H9 (cell line): Measurements from ENCODE around the gene LHX1. TPM values are rescaled to one million over a fixed set of nuclear protein-coding genes. Genes with fewer than 3 reads are reported as not detected.

ENCODE experiments used
- DNase-seq: peaks from one replicate; pipeline ENCODE4 v3.0.0-alpha.2; 2017
- H2AFZ ChIP-seq: one replicate; pipeline ENCODE4 v1.6.1; 2013; ENCODE audit warnings: mild to moderate bottlenecking, low read length, control low read depth, moderate library complexity
- H2AK5ac ChIP-seq: 2 replicates; pipeline ENCODE4 v1.6.1; 2013; ENCODE audit warnings: low read length, control low read depth, mixed read lengths; ENCODE audit not compliant: insufficient read length
- H2BK120ac ChIP-seq: one replicate; pipeline ENCODE4 v1.6.1; 2013; ENCODE audit warnings: low read depth, mild to moderate bottlenecking, low read length, control low read depth, inconsistent platforms; ENCODE audit not compliant: poor library complexity, severe bottlenecking
- H2BK12ac ChIP-seq: 2 replicates; pipeline ENCODE4 v1.6.1; 2013; ENCODE audit warnings: low read length, control low read depth, mixed read lengths, low read depth; ENCODE audit not compliant: insufficient read length
- H2BK15ac ChIP-seq: 2 replicates; pipeline ENCODE4 v1.6.1; 2013; ENCODE audit warnings: low read depth, low read length, control low read depth
- H2BK20ac ChIP-seq: one replicate; pipeline ENCODE4 v1.6.1; 2013; ENCODE audit warnings: low read depth, mild to moderate bottlenecking, low read length, control low read depth, inconsistent platforms; ENCODE audit not compliant: poor library complexity, severe bottlenecking
- H2BK5ac ChIP-seq: 2 replicates; pipeline ENCODE4 v1.6.1; 2013; ENCODE audit warnings: low read length, control low read depth, mixed read lengths; ENCODE audit not compliant: insufficient read length
- H3K14ac ChIP-seq: 2 replicates; pipeline ENCODE4 v1.6.1; 2013; ENCODE audit warnings: low read length, control low read depth; ENCODE audit not compliant: insufficient read depth
- H3K18ac ChIP-seq: 2 replicates; pipeline ENCODE4 v1.6.1; 2013; ENCODE audit warnings: low read depth, mild to moderate bottlenecking, mixed read lengths, low read length, control low read depth; ENCODE audit not compliant: insufficient read length
- H3K23ac ChIP-seq: 2 replicates; pipeline ENCODE4 v1.6.1; 2013; ENCODE audit warnings: low read length, control low read depth, mixed read lengths, low read depth; ENCODE audit not compliant: insufficient read length
- H3K23me2 ChIP-seq: 2 replicates; pipeline ENCODE4 v1.6.1; 2013; ENCODE audit warnings: low read depth, mild to moderate bottlenecking, mixed read lengths, low read length, control low read depth; ENCODE audit not compliant: insufficient read length, poor library complexity, severe bottlenecking
- H3K27ac ChIP-seq: 2 replicates; pipeline ENCODE4 v1.5.1; 2013; ENCODE audit warnings: low read length, control low read depth, mixed read lengths, low read depth; ENCODE audit not compliant: insufficient read length
- H3K27me3 ChIP-seq: 2 replicates; pipeline ENCODE4 v1.6.1; 2013; ENCODE audit warnings: low read length, control low read depth, inconsistent platforms; ENCODE audit not compliant: insufficient read depth
- H3K4ac ChIP-seq: 2 replicates; pipeline ENCODE4 v1.6.1; 2013; ENCODE audit warnings: low read depth, mild to moderate bottlenecking, control low read depth, inconsistent platforms, low read length, moderate library complexity
- H3K4me1 ChIP-seq: 2 replicates; pipeline ENCODE4 v1.6.1; 2013; ENCODE audit warnings: low read length, control low read depth, inconsistent platforms; ENCODE audit not compliant: insufficient read depth
- H3K4me2 ChIP-seq: 2 replicates; pipeline ENCODE4 v1.6.1; 2013; ENCODE audit warnings: low read length, control low read depth, mixed read lengths; ENCODE audit not compliant: insufficient read length, insufficient read depth
- H3K56ac ChIP-seq: 2 replicates; pipeline ENCODE4 v1.6.1; 2013; ENCODE audit warnings: low read depth, mild to moderate bottlenecking, mixed read lengths, low read length, control low read depth; ENCODE audit not compliant: insufficient read length
- H3K79me1 ChIP-seq: 2 replicates; pipeline ENCODE4 v1.6.1; 2013; ENCODE audit warnings: low read depth, mild to moderate bottlenecking, moderate library complexity, low read length, control low read depth, inconsistent platforms; ENCODE audit not compliant: insufficient read depth, poor library complexity, severe bottlenecking
- H3K79me2 ChIP-seq: 2 replicates; pipeline ENCODE4 v1.6.1; 2013; ENCODE audit warnings: low read length, control low read depth, inconsistent platforms; ENCODE audit not compliant: insufficient read depth
- H3K9ac ChIP-seq: 2 replicates; pipeline ENCODE4 v1.6.1; 2013; ENCODE audit warnings: low read length, control low read depth, mixed read lengths; ENCODE audit not compliant: insufficient read length; ENCODE audit errors: extremely low read depth
- H3K9me3 ChIP-seq: one replicate; pipeline ENCODE4 v1.6.1; 2013; ENCODE audit warnings: low read depth, low read length, inconsistent platforms; ENCODE audit not compliant: control insufficient read depth
- H3T11ph ChIP-seq: one replicate; pipeline ENCODE4 v1.6.1; 2013; ENCODE audit warnings: mild to moderate bottlenecking, low read length, control low read depth, inconsistent platforms
- H4K20me1 ChIP-seq: one replicate; pipeline ENCODE4 v1.6.1; 2013; ENCODE audit not compliant: control insufficient read depth, insufficient read length, insufficient read depth
- H4K5ac ChIP-seq: 2 replicates; pipeline ENCODE4 v1.6.1; 2013; ENCODE audit warnings: low read depth, mild to moderate bottlenecking, mixed read lengths, low read length, control low read depth; ENCODE audit not compliant: insufficient read length
- H4K8ac ChIP-seq: replicated peaks from 2 replicates; pipeline ENCODE4 v1.6.1; 2013; ENCODE audit warnings: low read length, control low read depth, mixed read lengths, low read depth; ENCODE audit not compliant: insufficient read length
- H4K91ac ChIP-seq: 2 replicates; pipeline ENCODE4 v1.6.1; 2013; ENCODE audit warnings: low read depth, mild to moderate bottlenecking, moderate library complexity, mixed read lengths, low read length, control low read depth; ENCODE audit not compliant: insufficient read length
- H3K27ac Mint-ChIP-seq, 3 experiments: 2 replicates in 2 of 3; 3 replicates in 1 of 3; pipeline ENCODE4 v1.8.0; 2020 to 2021; ENCODE audit warnings: mixed read lengths in 3 of 3, mild to moderate bottlenecking in 1 of 3, moderate library complexity in 1 of 3
- H3K27me3 Mint-ChIP-seq: 2 replicates; pipeline ENCODE4 v1.8.0; 2021; ENCODE audit warnings: low read depth, mild to moderate bottlenecking, moderate library complexity, mixed read lengths
- H3K36me3 Mint-ChIP-seq, 3 experiments: 2 replicates in 2 of 3; 3 replicates in 1 of 3; pipeline ENCODE4 v1.8.0; 2020 to 2021; ENCODE audit warnings: low read depth in 3 of 3, mixed read lengths in 3 of 3; ENCODE audit not compliant: insufficient read depth in 1 of 3
- H3K4me1 Mint-ChIP-seq, 2 experiments: 2 replicates each; pipeline ENCODE4 v1.8.0; 2020; ENCODE audit warnings: mixed read lengths in 2 of 2
- H3K4me3 Mint-ChIP-seq, 2 experiments: 2 replicates in 1 of 2; 3 replicates in 1 of 2; pipeline ENCODE4 v1.8.0; 2020 to 2021; ENCODE audit warnings: mild to moderate bottlenecking in 2 of 2, mixed read lengths in 2 of 2, moderate library complexity in 1 of 2
- H3K9me3 Mint-ChIP-seq, 2 experiments: 2 replicates in 1 of 2; 3 replicates in 1 of 2; pipeline ENCODE4 v1.8.0; 2020; ENCODE audit warnings: mild to moderate bottlenecking in 2 of 2, mixed read lengths in 2 of 2, moderate library complexity in 1 of 2
- WGBS: extraction: QIAGEN DNeasy Blood & Tissue Kit; methylation state at CpG from one replicate; pipeline ENCODE4 v1.1.7; 2013; ENCODE audit warnings: missing lambda C conversion rate, low lambda C conversion rate, mixed read lengths; ENCODE audit not compliant: insufficient read length; ENCODE audit errors: extremely low coverage; 5-methylcytosine and 5-hydroxymethylcytosine counted together
- total RNA-seq: library from RNA; stranded (reverse); gene quantifications from 2 replicates; pipeline ENCODE4 v1.2.1, GENCODE V29; 2021
- TF ChIP-seq, protein P1 (sequence below): fragments of 200-600 bp; sonication (generic); conservative IDR thresholded peaks from 3 replicates; pipeline ENCODE4 v1.8.0; 2021; ENCODE audit warnings: antibody characterized with exemption, mild to moderate bottlenecking

Gene LHX1
- total RNA-seq, 1 experiment from 2014 or later, result 0.22 TPM

DNA sequence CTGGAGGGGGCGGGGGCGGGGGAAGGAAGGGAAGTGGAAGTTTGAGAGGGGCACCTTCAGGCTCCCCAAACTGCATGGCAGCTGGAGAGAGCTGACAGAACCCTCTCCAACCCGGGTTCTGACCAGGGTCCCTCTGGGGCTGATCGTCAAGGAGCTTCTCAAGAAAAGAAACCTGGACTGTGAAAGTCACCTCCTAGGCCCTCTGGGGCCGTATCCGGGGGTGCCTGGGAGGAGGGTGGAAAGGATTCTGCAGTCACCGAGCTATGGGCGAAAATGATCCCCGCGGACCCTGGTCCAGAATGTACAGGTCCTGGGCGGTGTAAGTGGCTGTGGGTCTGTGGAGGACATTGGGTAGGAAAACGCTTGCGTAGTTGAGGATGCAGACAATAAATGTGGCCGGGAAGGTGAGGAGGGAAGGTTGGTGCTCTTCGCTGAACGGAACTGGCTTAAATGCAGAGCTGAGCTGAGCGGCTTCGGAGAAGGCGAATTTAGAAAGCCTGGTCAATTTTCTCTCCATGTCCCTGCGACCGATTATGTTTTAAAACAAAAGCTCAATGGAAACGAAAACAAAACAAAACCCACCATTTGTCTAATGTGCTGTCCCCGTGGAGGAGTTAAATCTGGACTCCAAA, 3.6 kb upstream of the LHX1 start:
- Mint-ChIP-seq H3K4me3 (peak overlapping the region; percentile 12 to 72; a peak in 4 of 5 replicates), H3K36me3 (no peaks in the 10 kb centered on the region; a peak in 1 of 7 replicates), H3K27me3 (peaks cover 100% of the 10 kb centered on the region), H3K4me1 (peaks cover 71 to 84% of the 10 kb centered on the region in 2 experiments), H3K27ac (no peak overlapping the region), H3K9me3 (peaks cover 0 to 8% of the 10 kb centered on the region in 2 experiments; a peak in 2 of 5 replicates)
- H2AFZ ChIP-seq, result no peak overlapping the region
- no peak overlapping the region for H3K23ac ChIP-seq
- no peak overlapping the region for H3K18ac ChIP-seq
- H3K79me2 ChIP-seq, result no peaks in the 10 kb centered on the region
- no peak overlapping the region for H4K5ac ChIP-seq
- H3K27me3 ChIP-seq, result peaks cover 83% of the 10 kb centered on the region
- H3K4me2 ChIP-seq, result peak overlapping the region; percentile 65
- WGBS, result no CpG with 5 or more reads among the region's 23 CpGs
- peaks cover 30% of the 10 kb centered on the region for H3K23me2 ChIP-seq
- no peak overlapping the region for H3K56ac ChIP-seq
- H3K14ac ChIP-seq, result no peak overlapping the region
- H3K4ac ChIP-seq, result no peak overlapping the region
- H3T11ph ChIP-seq, result no peak overlapping the region
- no peak overlapping the region for H2BK120ac ChIP-seq
- no peak overlapping the region for H2BK15ac ChIP-seq
- no peaks in the 10 kb centered on the region for H3K9me3 ChIP-seq
- peaks cover 7% of the 10 kb centered on the region; the same call in 1 of the 2 replicates for H3K4me1 ChIP-seq
- H2BK5ac ChIP-seq, result no peak overlapping the region
- H3K79me1 ChIP-seq, result no peaks in the 10 kb centered on the region
- H2AK5ac ChIP-seq, result no peak overlapping the region
- no peaks in the 10 kb centered on the region for H4K20me1 ChIP-seq
- H2BK20ac ChIP-seq, result no peak overlapping the region
- H2BK12ac ChIP-seq, result no peak overlapping the region
- TF ChIP-seq, protein P1, sequence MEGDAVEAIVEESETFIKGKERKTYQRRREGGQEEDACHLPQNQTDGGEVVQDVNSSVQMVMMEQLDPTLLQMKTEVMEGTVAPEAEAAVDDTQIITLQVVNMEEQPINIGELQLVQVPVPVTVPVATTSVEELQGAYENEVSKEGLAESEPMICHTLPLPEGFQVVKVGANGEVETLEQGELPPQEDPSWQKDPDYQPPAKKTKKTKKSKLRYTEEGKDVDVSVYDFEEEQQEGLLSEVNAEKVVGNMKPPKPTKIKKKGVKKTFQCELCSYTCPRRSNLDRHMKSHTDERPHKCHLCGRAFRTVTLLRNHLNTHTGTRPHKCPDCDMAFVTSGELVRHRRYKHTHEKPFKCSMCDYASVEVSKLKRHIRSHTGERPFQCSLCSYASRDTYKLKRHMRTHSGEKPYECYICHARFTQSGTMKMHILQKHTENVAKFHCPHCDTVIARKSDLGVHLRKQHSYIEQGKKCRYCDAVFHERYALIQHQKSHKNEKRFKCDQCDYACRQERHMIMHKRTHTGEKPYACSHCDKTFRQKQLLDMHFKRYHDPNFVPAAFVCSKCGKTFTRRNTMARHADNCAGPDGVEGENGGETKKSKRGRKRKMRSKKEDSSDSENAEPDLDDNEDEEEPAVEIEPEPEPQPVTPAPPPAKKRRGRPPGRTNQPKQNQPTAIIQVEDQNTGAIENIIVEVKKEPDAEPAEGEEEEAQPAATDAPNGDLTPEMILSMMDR, result no peak
- H3K27ac ChIP-seq, result no peak overlapping the region
- peak; percentile 40 for DNase-seq
- H4K91ac ChIP-seq, result no peak overlapping the region
- H4K8ac ChIP-seq, result no peak overlapping the region
- no peak overlapping the region for H3K9ac ChIP-seq
